ENCODE measurements around the gene GPRC5B.

Gene GPRC5B

DNA sequence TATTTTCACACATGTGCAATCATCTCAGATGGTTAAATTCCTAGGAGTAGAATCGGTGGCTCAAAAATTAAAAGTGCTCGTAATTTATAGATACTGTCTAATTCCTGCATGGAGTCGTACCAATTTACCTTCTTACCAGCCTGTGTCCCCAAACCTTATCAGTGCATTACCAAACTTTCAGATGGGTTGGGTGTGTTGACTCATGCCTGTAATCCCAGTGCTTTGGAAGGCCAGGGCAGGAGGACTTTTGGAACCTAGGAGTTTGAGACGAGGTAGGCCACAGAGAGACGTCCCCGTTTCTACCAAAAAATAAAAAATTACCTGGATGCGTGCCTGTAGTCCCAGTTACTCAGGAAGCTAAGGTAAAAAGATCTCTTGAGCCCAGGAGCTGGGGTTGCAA is 34.5 kb upstream of the GPRC5B start:
- no peak for DNase-seq (ENCODE audit: extremely low read depth, low read depth)
- TF ChIP-seq, protein P1, sequence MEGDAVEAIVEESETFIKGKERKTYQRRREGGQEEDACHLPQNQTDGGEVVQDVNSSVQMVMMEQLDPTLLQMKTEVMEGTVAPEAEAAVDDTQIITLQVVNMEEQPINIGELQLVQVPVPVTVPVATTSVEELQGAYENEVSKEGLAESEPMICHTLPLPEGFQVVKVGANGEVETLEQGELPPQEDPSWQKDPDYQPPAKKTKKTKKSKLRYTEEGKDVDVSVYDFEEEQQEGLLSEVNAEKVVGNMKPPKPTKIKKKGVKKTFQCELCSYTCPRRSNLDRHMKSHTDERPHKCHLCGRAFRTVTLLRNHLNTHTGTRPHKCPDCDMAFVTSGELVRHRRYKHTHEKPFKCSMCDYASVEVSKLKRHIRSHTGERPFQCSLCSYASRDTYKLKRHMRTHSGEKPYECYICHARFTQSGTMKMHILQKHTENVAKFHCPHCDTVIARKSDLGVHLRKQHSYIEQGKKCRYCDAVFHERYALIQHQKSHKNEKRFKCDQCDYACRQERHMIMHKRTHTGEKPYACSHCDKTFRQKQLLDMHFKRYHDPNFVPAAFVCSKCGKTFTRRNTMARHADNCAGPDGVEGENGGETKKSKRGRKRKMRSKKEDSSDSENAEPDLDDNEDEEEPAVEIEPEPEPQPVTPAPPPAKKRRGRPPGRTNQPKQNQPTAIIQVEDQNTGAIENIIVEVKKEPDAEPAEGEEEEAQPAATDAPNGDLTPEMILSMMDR (IDR thresholded peaks at IDR 0.05; ENCODE audit: low read depth, low read length, missing control alignments), result no peak
- no peak overlapping the region for H3K4me3 ChIP-seq (replicated peaks; ENCODE audit: low read depth, low read length)

DNA sequence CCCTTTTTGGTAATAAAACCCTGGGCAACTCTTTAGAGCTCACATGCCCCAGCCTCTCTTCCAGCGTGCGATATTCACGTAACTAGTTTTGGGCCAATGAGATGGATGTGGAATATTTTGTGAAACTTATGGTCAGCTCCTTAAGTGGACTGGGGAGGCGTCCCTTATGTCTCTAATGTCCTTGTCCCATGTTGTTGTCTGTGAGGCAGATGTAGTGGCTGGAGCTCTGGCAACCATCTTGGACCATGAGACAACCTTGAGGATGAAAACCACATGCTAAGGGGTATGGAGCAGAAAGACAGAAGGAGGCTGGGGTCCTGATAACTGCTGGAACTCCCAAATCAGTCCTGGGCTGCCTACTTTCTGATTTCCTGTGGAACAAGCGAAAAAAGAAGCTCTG is 31.4 kb upstream of the GPRC5B start:
- no peak overlapping the region for H3K4me3 ChIP-seq (replicated peaks; ENCODE audit: low read depth, low read length)
- TF ChIP-seq, protein P1 (IDR thresholded peaks at IDR 0.05; ENCODE audit: low read depth, low read length, missing control alignments), result no peak
- no peak for DNase-seq (ENCODE audit: extremely low read depth, low read depth)

DNA sequence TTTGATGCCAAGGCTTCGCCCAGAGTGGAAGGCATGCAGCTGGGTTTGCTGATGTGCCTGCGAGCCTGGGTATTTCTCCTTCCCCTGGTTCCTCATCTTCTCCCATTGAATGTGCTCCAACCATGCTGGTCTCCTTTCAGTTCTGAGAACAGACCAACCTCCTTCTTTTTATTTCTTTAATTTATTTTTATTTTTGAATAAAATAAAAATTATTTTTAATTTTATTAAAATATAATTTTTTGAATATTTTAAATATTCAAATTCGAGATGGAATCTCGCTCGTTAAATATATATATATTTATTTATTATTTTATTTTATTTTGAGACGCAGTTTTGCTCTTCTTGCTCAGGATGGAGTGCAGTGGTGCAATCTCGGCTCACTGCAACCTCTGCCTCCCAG is 30.2 kb upstream of the GPRC5B start:
- no peak for DNase-seq (ENCODE audit: extremely low read depth, low read depth)
- H3K4me3 ChIP-seq (replicated peaks; ENCODE audit: low read depth, low read length), result no peak overlapping the region
- TF ChIP-seq, protein P1 (IDR thresholded peaks at IDR 0.05; ENCODE audit: low read depth, low read length, missing control alignments), result no peak

DNA sequence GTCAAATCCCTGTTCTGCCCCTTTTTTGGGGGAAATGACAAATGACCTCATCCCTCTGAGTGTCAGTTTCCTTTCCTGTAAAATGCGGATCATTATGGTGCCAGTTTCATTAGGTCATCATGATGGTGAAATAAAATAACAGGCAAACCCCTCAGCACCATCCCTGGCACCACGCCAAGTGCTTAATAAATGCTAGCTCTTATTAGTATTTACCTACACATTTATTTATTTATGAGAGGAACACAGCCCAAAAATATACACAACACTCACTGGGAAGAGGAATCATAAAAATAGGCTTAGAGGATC is 28.6 kb upstream of the GPRC5B start:
- no peak for DNase-seq (ENCODE audit: extremely low read depth, low read depth)
- no peak overlapping the region for H3K4me3 ChIP-seq (replicated peaks; ENCODE audit: low read depth, low read length)
- TF ChIP-seq, protein P1 (IDR thresholded peaks at IDR 0.05; ENCODE audit: low read depth, low read length, missing control alignments), result no peak

DNA sequence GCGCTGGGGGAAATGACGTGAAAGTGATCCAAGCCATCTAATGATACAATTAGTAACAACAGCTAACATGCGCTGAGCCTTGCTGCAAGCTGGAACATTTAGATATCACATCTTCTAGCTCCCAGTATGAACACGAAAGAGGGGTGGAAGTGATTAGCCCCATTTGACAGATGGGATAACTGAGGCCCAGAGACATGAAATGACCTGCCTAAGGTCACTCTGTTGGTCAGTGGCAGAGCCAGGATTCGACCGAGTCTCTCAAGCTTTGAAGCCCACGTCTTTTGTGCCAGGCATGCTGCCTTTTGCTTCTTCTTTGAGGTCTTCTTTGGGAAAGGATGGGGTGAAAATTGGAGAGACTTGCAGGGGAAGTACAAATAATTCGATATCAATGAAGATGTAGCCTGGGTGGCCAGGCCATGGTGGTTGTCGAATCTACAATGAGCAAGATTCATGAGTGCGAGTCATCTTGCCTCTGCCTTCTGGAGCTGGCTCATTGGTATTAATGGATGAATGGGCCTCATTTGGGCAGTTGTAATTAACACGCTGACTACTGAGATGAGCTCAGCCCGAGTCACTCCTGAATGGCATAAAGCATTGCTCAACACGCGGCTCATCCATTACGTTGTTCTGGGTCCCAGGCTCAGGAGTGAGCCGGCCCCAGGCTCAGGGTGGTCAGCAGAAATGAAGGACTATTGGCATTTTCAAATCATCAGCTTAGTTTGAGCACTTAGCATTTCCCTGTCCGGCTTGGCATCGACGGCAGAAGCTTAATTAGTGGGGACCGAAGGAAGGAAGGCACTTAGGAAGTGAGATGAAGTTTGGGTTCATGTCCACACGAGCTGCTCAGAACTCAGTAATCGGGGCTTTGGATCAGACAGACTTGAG is 28.0 kb upstream of the GPRC5B start:
- TF ChIP-seq, protein P1 (IDR thresholded peaks at IDR 0.05; ENCODE audit: low read depth, low read length, missing control alignments), result no peak
- DNase-seq (ENCODE audit: extremely low read depth, low read depth), result no peak
- no peak overlapping the region for H3K4me3 ChIP-seq (replicated peaks; ENCODE audit: low read depth, low read length)

DNA sequence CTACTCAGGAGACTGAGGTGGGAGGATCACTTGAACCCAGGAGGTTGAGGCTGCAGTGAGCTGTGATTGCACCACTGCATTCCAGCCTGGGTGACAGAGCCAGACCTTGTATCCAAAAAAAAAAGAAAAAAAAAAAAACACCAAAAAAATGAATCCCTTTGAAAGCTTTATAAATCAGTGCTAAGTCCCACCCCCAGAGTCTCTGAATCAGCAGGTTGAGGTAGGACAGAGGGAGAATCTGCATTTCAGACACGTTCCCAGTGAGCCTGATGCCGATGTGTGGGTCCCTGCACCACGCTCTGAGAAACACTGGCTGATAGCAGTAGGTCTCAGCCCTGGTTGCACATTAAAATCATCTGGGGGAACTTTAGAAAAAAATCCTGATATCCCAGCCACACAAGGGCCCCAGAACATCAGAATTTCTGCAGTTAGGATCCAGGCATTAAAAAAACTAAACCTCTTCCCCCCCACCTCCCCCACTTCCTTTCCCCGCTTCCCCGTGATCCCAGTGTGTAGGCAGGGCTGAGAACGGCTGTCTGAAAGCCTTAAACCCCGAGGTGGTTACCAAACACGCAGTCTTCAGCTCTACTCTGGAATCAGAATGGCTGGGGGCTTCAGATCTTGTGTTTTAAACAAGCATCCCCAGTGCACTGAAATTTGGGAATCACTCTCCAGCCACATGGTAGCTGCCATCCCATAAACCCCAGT is 27.3 kb upstream of the GPRC5B start:
- H3K4me3 ChIP-seq (replicated peaks; ENCODE audit: low read depth, low read length), result no peak overlapping the region
- TF ChIP-seq, protein P1 (IDR thresholded peaks at IDR 0.05; ENCODE audit: low read depth, low read length, missing control alignments), result no peak
- no peak for DNase-seq (ENCODE audit: extremely low read depth, low read depth)
